HL-60 (cell line): ENCODE results near the gene CEP350.

Experiments
- CTCF ChIP-seq: IDR thresholded peaks from one replicate; pipeline ENCODE4 v1.5.1; 2011; ENCODE audit warnings: low read length, control low read depth, inconsistent platforms; ENCODE audit not compliant: insufficient read depth
- GABPA ChIP-seq: IDR thresholded peaks from 2 replicates; pipeline ENCODE4 v1.6.1; 2012; ENCODE audit warnings: low read depth
- POLR2AphosphoS5 ChIP-seq: IDR thresholded peaks from 2 replicates; pipeline ENCODE4 v1.6.1; 2012; ENCODE audit warnings: low read depth
- SPI1 ChIP-seq: IDR thresholded peaks from 2 replicates; pipeline ENCODE4 v1.6.1; 2012; ENCODE audit warnings: low read depth, mild to moderate bottlenecking, borderline replicate concordance
- TF ChIP-seq, protein P1 (sequence below): IDR thresholded peaks from 2 replicates; pipeline ENCODE4 v1.6.1; 2012; ENCODE audit warnings: low read depth; ENCODE audit not compliant: insufficient replicate concordance

DNA sequence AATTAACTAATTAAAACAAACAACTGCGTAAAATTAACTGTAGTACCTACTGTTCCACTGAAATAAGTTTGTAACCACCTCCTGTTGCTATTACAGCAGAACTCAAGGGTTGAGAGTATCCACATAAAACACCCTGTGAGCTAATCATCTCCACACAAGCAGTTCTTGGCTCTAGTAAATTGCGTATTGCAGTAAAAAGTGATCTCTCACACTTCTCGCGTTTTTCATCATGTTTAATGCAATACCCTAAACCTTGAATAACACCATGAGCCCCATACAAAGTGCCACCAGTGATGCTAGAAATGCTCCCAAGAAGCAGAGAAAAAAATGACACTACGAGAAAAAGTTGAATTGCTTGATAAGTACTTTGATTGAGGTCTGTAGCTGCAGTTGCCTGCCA lies 29.3 kb upstream of the CEP350 start:
- TF ChIP-seq CTCF (no peak), GABPA (no peak), POLR2AphosphoS5 (no peak), SPI1 (no peak)
- TF ChIP-seq, protein P1, sequence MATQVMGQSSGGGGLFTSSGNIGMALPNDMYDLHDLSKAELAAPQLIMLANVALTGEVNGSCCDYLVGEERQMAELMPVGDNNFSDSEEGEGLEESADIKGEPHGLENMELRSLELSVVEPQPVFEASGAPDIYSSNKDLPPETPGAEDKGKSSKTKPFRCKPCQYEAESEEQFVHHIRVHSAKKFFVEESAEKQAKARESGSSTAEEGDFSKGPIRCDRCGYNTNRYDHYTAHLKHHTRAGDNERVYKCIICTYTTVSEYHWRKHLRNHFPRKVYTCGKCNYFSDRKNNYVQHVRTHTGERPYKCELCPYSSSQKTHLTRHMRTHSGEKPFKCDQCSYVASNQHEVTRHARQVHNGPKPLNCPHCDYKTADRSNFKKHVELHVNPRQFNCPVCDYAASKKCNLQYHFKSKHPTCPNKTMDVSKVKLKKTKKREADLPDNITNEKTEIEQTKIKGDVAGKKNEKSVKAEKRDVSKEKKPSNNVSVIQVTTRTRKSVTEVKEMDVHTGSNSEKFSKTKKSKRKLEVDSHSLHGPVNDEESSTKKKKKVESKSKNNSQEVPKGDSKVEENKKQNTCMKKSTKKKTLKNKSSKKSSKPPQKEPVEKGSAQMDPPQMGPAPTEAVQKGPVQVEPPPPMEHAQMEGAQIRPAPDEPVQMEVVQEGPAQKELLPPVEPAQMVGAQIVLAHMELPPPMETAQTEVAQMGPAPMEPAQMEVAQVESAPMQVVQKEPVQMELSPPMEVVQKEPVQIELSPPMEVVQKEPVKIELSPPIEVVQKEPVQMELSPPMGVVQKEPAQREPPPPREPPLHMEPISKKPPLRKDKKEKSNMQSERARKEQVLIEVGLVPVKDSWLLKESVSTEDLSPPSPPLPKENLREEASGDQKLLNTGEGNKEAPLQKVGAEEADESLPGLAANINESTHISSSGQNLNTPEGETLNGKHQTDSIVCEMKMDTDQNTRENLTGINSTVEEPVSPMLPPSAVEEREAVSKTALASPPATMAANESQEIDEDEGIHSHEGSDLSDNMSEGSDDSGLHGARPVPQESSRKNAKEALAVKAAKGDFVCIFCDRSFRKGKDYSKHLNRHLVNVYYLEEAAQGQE: no peak
